Caco-2 (cell line): ENCODE measurements around the gene CYP3A5. TPM values are rescaled to one million over a fixed set of nuclear protein-coding genes. Genes with fewer than 3 reads are reported as not detected.
A peak's percentile ranks its signal among the peaks of the same experiment; 100 is the strongest.

ENCODE experiments used
- BruUV-seq: library from RNA; stranded (reverse); fragments of 400-500 nt; replicated peaks from 2 replicates; lab custom pipeline; 2021; lab: Mats Ljungman, UMichigan
- CTCF ChIA-PET: fragments of 300-600 bp; sonication (Branson Sonifier 250); formaldehyde crosslinking; loops from one replicate; lab custom pipeline; 2022; ENCODE audit warnings: antibody characterized with exemption; lab: Charles Lee
- POLR2A ChIA-PET: fragments of 300-600 bp; sonication (Branson Sonifier 250); formaldehyde crosslinking; loops from one replicate; lab custom pipeline; 2022; ENCODE audit warnings: antibody characterized with exemption; lab: Charles Lee
- DNase-seq, 2 experiments: peaks; one replicate each; pipeline versions ENCODE4 v3.0.0 to v3.0.0-alpha.2; 2020 to 2022
- H3K27me3 ChIP-seq: replicated peaks from 2 replicates; pipeline ENCODE4 v1.6.0; 2011; ENCODE audit warnings: low read length; ENCODE audit not compliant: control insufficient read depth, insufficient read depth
- H3K36me3 ChIP-seq: 2 replicates; pipeline ENCODE4 v1.5.1; 2011; ENCODE audit warnings: low read length; ENCODE audit not compliant: control insufficient read depth, insufficient read depth
- H3K4me1 ChIP-seq: fragments of 250-450 bp; sonication (Bioruptor Pico); 2 replicates; pipeline ENCODE4 v1.5.1; 2020; ENCODE audit warnings: mild to moderate bottlenecking
- H3K4me3 ChIP-seq: 2 replicates; pipeline ENCODE4 v1.5.1; 2011; ENCODE audit warnings: low read depth, mild to moderate bottlenecking, control low read depth, low read length
- H3K9me3 ChIP-seq: fragments of 250-450 bp; sonication (Bioruptor Pico); 2 replicates; pipeline ENCODE4 v1.5.1; 2020; ENCODE audit warnings: mild to moderate bottlenecking, moderate library complexity
- H3K27ac Mint-ChIP-seq: one replicate; pipeline ENCODE4 v1.8.0; 2022; ENCODE audit warnings: mixed read lengths; ENCODE audit not compliant: unreplicated experiment
- H3K27me3 Mint-ChIP-seq: one replicate; pipeline ENCODE4 v1.8.0; 2022; ENCODE audit warnings: mixed read lengths; ENCODE audit not compliant: insufficient read depth, unreplicated experiment
- H3K36me3 Mint-ChIP-seq: one replicate; pipeline ENCODE4 v1.8.0; 2022; ENCODE audit warnings: mild to moderate bottlenecking, mixed read lengths; ENCODE audit not compliant: insufficient read depth, unreplicated experiment
- H3K4me1 Mint-ChIP-seq: one replicate; pipeline ENCODE4 v1.8.0; 2022; ENCODE audit warnings: low read depth, mixed read lengths; ENCODE audit not compliant: unreplicated experiment
- H3K4me3 Mint-ChIP-seq: one replicate; pipeline ENCODE4 v1.8.0; 2022; ENCODE audit warnings: mild to moderate bottlenecking, moderate library complexity, mixed read lengths; ENCODE audit not compliant: unreplicated experiment
- H3K9me3 Mint-ChIP-seq: one replicate; pipeline ENCODE4 v1.8.0; 2022; ENCODE audit warnings: mixed read lengths; ENCODE audit not compliant: unreplicated experiment
- intact Hi-C: fragments of 100-400 bp; cut with micrococcal nuclease; formaldehyde crosslinking; loops from one replicate; pipeline ENCODE4 v1.10.0; 2022; ENCODE audit not compliant: unreplicated experiment
- total RNA-seq: library from RNA; stranded (reverse); gene quantifications from 2 replicates; pipeline ENCODE4 v1.2.3, GENCODE V29; 2022
- TF ChIP-seq, protein P1 (sequence below), 2 experiments: fragments of 200-600 bp in 1 of 2; IDR thresholded peaks; 1 replicate in 1 of 2; 2 replicates in 1 of 2; pipeline versions ENCODE4 v1.5.1 to v1.8.0; 2011 to 2022; ENCODE audit warnings: antibody characterized with exemption in 1 of 2, control low read depth in 1 of 2, inconsistent platforms in 1 of 2, low read depth in 1 of 2, low read length in 1 of 2, mild to moderate bottlenecking in 1 of 2, moderate library complexity in 1 of 2; ENCODE audit not compliant: insufficient read depth in 1 of 2, severe bottlenecking in 1 of 2, unreplicated experiment in 1 of 2

The CYP3A5 gene
- total RNA-seq, 1 experiment from 2014 or later: 2.7 TPM

- TF ChIP-seq, protein P1, sequence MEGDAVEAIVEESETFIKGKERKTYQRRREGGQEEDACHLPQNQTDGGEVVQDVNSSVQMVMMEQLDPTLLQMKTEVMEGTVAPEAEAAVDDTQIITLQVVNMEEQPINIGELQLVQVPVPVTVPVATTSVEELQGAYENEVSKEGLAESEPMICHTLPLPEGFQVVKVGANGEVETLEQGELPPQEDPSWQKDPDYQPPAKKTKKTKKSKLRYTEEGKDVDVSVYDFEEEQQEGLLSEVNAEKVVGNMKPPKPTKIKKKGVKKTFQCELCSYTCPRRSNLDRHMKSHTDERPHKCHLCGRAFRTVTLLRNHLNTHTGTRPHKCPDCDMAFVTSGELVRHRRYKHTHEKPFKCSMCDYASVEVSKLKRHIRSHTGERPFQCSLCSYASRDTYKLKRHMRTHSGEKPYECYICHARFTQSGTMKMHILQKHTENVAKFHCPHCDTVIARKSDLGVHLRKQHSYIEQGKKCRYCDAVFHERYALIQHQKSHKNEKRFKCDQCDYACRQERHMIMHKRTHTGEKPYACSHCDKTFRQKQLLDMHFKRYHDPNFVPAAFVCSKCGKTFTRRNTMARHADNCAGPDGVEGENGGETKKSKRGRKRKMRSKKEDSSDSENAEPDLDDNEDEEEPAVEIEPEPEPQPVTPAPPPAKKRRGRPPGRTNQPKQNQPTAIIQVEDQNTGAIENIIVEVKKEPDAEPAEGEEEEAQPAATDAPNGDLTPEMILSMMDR (IDR thresholded peaks at IDR 0.05; ENCODE audit: insufficient read depth in 1 of 2, low read depth in 1 of 2, low read length in 1 of 2, severe bottlenecking in 1 of 2, unreplicated experiment in 1 of 2): peak in 1 of 2 experiments; percentile 26
- Histone ChIP-seq H3K9me3 (no peaks in the 10 kb centered on the region), H3K4me3 (no peak overlapping the region), H3K27me3 (peaks cover 1% of the 10 kb centered on the region; the same call in 1 of the 2 replicates), H3K4me1 (no peaks in the 10 kb centered on the region), H3K36me3 (no peaks in the 10 kb centered on the region)
- Mint-ChIP-seq H3K9me3 (no peaks in the 10 kb centered on the region), H3K27ac (no peak overlapping the region), H3K4me1 (no peaks in the 10 kb centered on the region), H3K4me3 (no peak overlapping the region), H3K36me3 (no peaks in the 10 kb centered on the region), H3K27me3 (no peaks in the 10 kb centered on the region)
- intact Hi-C loops: no loop called here
- CTCF ChIA-PET: interaction anchor here (1.8 kb wide), 1 partner anchor 76 kb away, joined by 6 read pairs; no protein-coding TSS in a partner anchor
- no TSS peak for BruUV-seq
- POLR2A ChIA-PET: interaction anchor here (0.7 kb wide), 1 partner anchor 201 kb away, joined by 3 read pairs; no protein-coding TSS in a partner anchor
- no peak for DNase-seq
These were observed 78.0 kb downstream of the CYP3A5 start for GRCh38 chr7:99601656-99602310.

GRCh38 chr7:99599836-99600235 is 80.0 kb downstream of the CYP3A5 start:
- no peak overlapping the region for H3K4me3 Mint-ChIP-seq
- ChIA-PET POLR2A (no interaction called here), CTCF (no interaction called here)
- no peak for DNase-seq
- no peaks in the 10 kb centered on the region for H3K27me3 Mint-ChIP-seq
- no peak overlapping the region for H3K4me3 ChIP-seq
- no peaks in the 10 kb centered on the region for H3K9me3 ChIP-seq
- H3K36me3 Mint-ChIP-seq: no peaks in the 10 kb centered on the region
- no peaks in the 10 kb centered on the region for H3K9me3 Mint-ChIP-seq
- H3K4me1 Mint-ChIP-seq: no peaks in the 10 kb centered on the region
- no peaks in the 10 kb centered on the region for H3K36me3 ChIP-seq
- H3K27me3 ChIP-seq: no peaks in the 10 kb centered on the region
- intact Hi-C loops: no loop called here
- TF ChIP-seq, protein P1 (IDR thresholded peaks at IDR 0.05; ENCODE audit: insufficient read depth in 1 of 2, low read depth in 1 of 2, low read length in 1 of 2, severe bottlenecking in 1 of 2, unreplicated experiment in 1 of 2): no peak
- no peaks in the 10 kb centered on the region for H3K4me1 ChIP-seq
- no TSS peak for BruUV-seq
- H3K27ac Mint-ChIP-seq: no peak overlapping the region

Other genes with a start within 250 kb of the CYP3A5 start
- 59.6 TPM in 2 replicates for gene PTCD1, start 241.2 kb downstream of the CYP3A5 start, total RNA-seq
- 133 and 158 TPM in 2 replicates for gene CPSF4, start 241.1 kb downstream of the CYP3A5 start, total RNA-seq
- 554 and 595 TPM in 2 replicates for gene ATP5MF, start 213.8 kb downstream of the CYP3A5 start, total RNA-seq
- 30.1 and 32.3 TPM in 2 replicates for gene ZNF789, start 207.1 kb downstream of the CYP3A5 start, total RNA-seq
- gene ZNF394, start 179.7 kb downstream of the CYP3A5 start, total RNA-seq: 29.6 and 31.8 TPM in 2 replicates
- 12.4 and 13.3 TPM in 2 replicates for gene ZKSCAN5, start 175.3 kb downstream of the CYP3A5 start, total RNA-seq
- gene FAM200A, start 127.9 kb downstream of the CYP3A5 start, total RNA-seq: 5.2 TPM in 2 replicates
- 21.1 and 21.2 TPM in 2 replicates for gene ZNF655, start 121.4 kb downstream of the CYP3A5 start, total RNA-seq
- gene TMEM225B, start 81.7 kb downstream of the CYP3A5 start, total RNA-seq: 0.27 TPM in 1 of 2 replicates, not detected in the other
- 21.2 and 22.3 TPM in 2 replicates for gene ZSCAN25, start 63.0 kb downstream of the CYP3A5 start, total RNA-seq
- gene CYP3A7, start 55.2 kb upstream of the CYP3A5 start, total RNA-seq: not detected in 2 replicates
- not detected in 2 replicates for gene CYP3A4, start 104.2 kb upstream of the CYP3A5 start, total RNA-seq
- gene CYP3A43, start 148.0 kb upstream of the CYP3A5 start, total RNA-seq: not detected in 2 replicates
- gene OR2AE1, start 197.0 kb upstream of the CYP3A5 start, total RNA-seq: not detected in 2 replicates
- 22.5 and 25.6 TPM in 2 replicates for gene TRIM4, start 239.5 kb upstream of the CYP3A5 start, total RNA-seq
- gene GJC3, start 249.6 kb upstream of the CYP3A5 start, total RNA-seq: 0.27 TPM in 1 of 2 replicates, not detected in the other